ENCODE results near the gene MMP15. TPM values are rescaled to one million over a fixed set of nuclear protein-coding genes. Genes with fewer than 3 reads are reported as not detected.
A peak's percentile ranks its signal among the peaks of the same experiment; 100 is the strongest.

Gene MMP15
- total RNA-seq, 1 donor: 9.4 TPM

- Histone ChIP-seq H3K27ac (ENCODE audit: low read depth, low read length) (no peak overlapping the region), H2AFZ (ENCODE audit: low read length) (no peak overlapping the region), H3K9me3 (ENCODE audit: low read depth, low read length) (no peaks in the 10 kb centered on the region), H3K27me3 (ENCODE audit: insufficient read depth, low read length) (no peaks in the 10 kb centered on the region), H3K36me3 (ENCODE audit: insufficient read depth, low read length) (no peaks in the 10 kb centered on the region), H3K4me1 (ENCODE audit: insufficient read depth, low read length) (no peaks in the 10 kb centered on the region), H3K4me2 (ENCODE audit: insufficient read depth, low read length) (no peak overlapping the region), H3K79me2 (ENCODE audit: insufficient read depth, low read length) (no peaks in the 10 kb centered on the region), H3K4me3 (ENCODE audit: insufficient read depth, low read length) (no peak overlapping the region), H4K20me1 (ENCODE audit: insufficient read depth, low read length) (no peaks in the 10 kb centered on the region)
- peak; percentile 91 for DNase-seq (ENCODE audit: insufficient read length, low spot score, missing footprints)
- no peak for TF ChIP-seq CTCF (IDR thresholded peaks at IDR 0.05; ENCODE audit: extremely low read depth, low read depth, low read length)
Measured at GRCh38 chr16:58043571-58044155, 18.1 kb downstream of the MMP15 start.

- Histone ChIP-seq H3K27ac (ENCODE audit: low read depth, low read length) (no peak overlapping the region), H3K27me3 (ENCODE audit: insufficient read depth, low read length) (no peaks in the 10 kb centered on the region), H3K36me3 (ENCODE audit: insufficient read depth, low read length) (no peaks in the 10 kb centered on the region), H3K4me2 (ENCODE audit: insufficient read depth, low read length) (no peak overlapping the region), H2AFZ (ENCODE audit: low read length) (no peak overlapping the region), H4K20me1 (ENCODE audit: insufficient read depth, low read length) (no peaks in the 10 kb centered on the region), H3K4me3 (ENCODE audit: insufficient read depth, low read length) (no peak overlapping the region), H3K4me1 (ENCODE audit: insufficient read depth, low read length) (no peaks in the 10 kb centered on the region), H3K79me2 (ENCODE audit: insufficient read depth, low read length) (no peaks in the 10 kb centered on the region), H3K9me3 (ENCODE audit: low read depth, low read length) (no peaks in the 10 kb centered on the region)
- no peak for TF ChIP-seq CTCF (IDR thresholded peaks at IDR 0.05; ENCODE audit: extremely low read depth, low read depth, low read length)
- DNase-seq (ENCODE audit: insufficient read length, low spot score, missing footprints): peak; percentile 87
Measured at GRCh38 chr16:58044266-58045019, 18.9 kb downstream of the MMP15 start.

- H3K4me2 ChIP-seq (ENCODE audit: insufficient read depth, low read length): no peak overlapping the region
- peak; percentile 84 for DNase-seq (ENCODE audit: insufficient read length, low spot score, missing footprints)
- H3K27ac ChIP-seq (ENCODE audit: low read depth, low read length): no peak overlapping the region
- no peaks in the 10 kb centered on the region for H3K36me3 ChIP-seq (ENCODE audit: insufficient read depth, low read length)
- TF ChIP-seq CTCF (IDR thresholded peaks at IDR 0.05; ENCODE audit: extremely low read depth, low read depth, low read length): no peak
- no peak overlapping the region for H2AFZ ChIP-seq (ENCODE audit: low read length)
- H3K4me3 ChIP-seq (ENCODE audit: insufficient read depth, low read length): no peak overlapping the region
- no peaks in the 10 kb centered on the region for H3K4me1 ChIP-seq (ENCODE audit: insufficient read depth, low read length)
- H3K9me3 ChIP-seq (ENCODE audit: low read depth, low read length): no peaks in the 10 kb centered on the region
- no peaks in the 10 kb centered on the region for H3K79me2 ChIP-seq (ENCODE audit: insufficient read depth, low read length)
- no peaks in the 10 kb centered on the region for H3K27me3 ChIP-seq (ENCODE audit: insufficient read depth, low read length)
- H4K20me1 ChIP-seq (ENCODE audit: insufficient read depth, low read length): no peaks in the 10 kb centered on the region
Measured at GRCh38 chr16:58045096-58045495, 19.5 kb downstream of the MMP15 start.

GRCh38 chr16:58046054-58046881 is 20.7 kb downstream of the MMP15 start:
- Histone ChIP-seq H3K4me2 (ENCODE audit: insufficient read depth, low read length) (no peak overlapping the region), H3K79me2 (ENCODE audit: insufficient read depth, low read length) (no peaks in the 10 kb centered on the region), H3K27ac (ENCODE audit: low read depth, low read length) (no peak overlapping the region), H2AFZ (ENCODE audit: low read length) (no peak overlapping the region), H4K20me1 (ENCODE audit: insufficient read depth, low read length) (no peaks in the 10 kb centered on the region), H3K36me3 (ENCODE audit: insufficient read depth, low read length) (no peaks in the 10 kb centered on the region), H3K27me3 (ENCODE audit: insufficient read depth, low read length) (no peaks in the 10 kb centered on the region), H3K9me3 (ENCODE audit: low read depth, low read length) (no peaks in the 10 kb centered on the region), H3K4me3 (ENCODE audit: insufficient read depth, low read length) (no peak overlapping the region), H3K4me1 (ENCODE audit: insufficient read depth, low read length) (no peaks in the 10 kb centered on the region)
- peak; percentile 91 for DNase-seq (ENCODE audit: insufficient read length, low spot score, missing footprints)
- no peak for TF ChIP-seq CTCF (IDR thresholded peaks at IDR 0.05; ENCODE audit: extremely low read depth, low read depth, low read length)
